HG03558 (cell line): ENCODE results near the gene SPTLC2.
"Not testable (repeated sequence)": the region's sequence is repeated elsewhere in the genome, so short reads cannot be mapped to it uniquely, and the experiment has no call there.

Experiments
- ATAC-seq: cut with Tn5 transposase; IDR thresholded peaks from one replicate; pipeline ENCODE4 v1.9.1; 2021; ENCODE audit warnings: moderate number of reproducible peaks; ENCODE audit not compliant: unreplicated experiment; ENCODE audit errors: extremely low read depth

The SPTLC2 gene, protein sequence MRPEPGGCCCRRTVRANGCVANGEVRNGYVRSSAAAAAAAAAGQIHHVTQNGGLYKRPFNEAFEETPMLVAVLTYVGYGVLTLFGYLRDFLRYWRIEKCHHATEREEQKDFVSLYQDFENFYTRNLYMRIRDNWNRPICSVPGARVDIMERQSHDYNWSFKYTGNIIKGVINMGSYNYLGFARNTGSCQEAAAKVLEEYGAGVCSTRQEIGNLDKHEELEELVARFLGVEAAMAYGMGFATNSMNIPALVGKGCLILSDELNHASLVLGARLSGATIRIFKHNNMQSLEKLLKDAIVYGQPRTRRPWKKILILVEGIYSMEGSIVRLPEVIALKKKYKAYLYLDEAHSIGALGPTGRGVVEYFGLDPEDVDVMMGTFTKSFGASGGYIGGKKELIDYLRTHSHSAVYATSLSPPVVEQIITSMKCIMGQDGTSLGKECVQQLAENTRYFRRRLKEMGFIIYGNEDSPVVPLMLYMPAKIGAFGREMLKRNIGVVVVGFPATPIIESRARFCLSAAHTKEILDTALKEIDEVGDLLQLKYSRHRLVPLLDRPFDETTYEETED

GRCh38 chr14:77616454-77617229 lies at the start of gene SPTLC2:
Gene SPTLC2, minus strand, starts transcription at chr14:77616637. Its CDS starts 58 bp downstream, at chr14:77616579.
- ATAC-seq, result peak; percentile 89

GRCh38 chr14:77663293-77663692 lies 46.9 kb upstream of the SPTLC2 start:
- no peak for ATAC-seq

DNA sequence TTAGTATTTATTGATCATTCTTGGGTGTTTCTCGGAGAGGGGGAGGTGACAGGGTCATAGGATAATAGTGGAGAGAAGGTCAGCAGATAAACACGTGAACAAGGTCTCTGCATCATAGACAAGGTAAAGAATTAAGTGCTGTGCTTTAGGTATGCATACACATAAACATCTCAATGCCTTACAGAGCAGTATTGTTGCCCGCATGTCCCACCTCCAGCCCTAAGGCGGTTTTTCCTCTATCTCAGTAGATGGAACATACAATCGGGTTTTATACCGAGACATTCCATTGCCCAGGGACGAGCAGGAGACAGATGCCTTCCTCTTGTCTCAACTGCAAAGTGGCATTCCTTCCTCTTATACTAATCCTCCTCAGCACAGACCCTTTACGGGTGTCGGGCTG lies 45.1 kb upstream of the SPTLC2 start:
- not testable (repeated sequence) for ATAC-seq

DNA sequence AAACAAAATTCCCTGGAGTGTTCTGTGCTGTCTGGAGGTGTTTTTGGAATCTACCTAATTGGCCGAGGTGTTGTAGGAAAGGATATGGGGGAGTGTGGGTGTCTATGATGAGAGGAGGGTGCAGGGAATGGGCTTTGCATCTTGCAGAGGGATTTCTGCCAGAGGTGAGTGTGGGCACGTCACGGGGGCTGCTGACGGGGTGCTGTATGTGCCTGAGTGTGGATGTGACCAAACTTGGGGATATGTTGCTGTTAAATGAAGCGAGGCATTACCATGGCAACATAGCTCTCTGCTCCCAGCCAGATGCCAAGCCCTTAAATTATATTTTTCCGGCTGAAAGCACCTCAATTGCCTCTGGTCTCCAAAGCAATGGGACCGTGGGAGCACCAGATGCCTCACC lies 44.3 kb upstream of the SPTLC2 start:
- ATAC-seq, result no peak

DNA sequence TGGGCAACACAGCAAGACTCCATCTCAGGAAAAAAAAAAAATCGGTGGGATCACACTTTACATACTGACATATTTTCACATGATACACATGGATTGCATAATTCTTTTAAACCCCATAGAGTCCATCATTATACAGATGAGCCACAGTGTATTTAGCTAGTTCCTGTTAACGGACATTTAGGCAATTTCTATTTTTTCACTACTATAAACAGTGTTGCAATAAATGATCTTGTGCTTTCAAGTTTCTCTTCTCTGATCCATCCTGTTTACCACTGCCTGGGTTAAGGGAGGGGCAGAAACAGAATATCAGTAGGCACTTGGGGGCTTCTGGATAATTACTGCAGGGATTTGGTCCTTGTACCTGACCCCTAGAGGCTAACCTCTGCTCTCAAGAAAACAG lies 43.4 kb upstream of the SPTLC2 start:
- no peak for ATAC-seq

GRCh38 chr14:77657280-77657679 lies 40.8 kb upstream of the SPTLC2 start:
- no peak for ATAC-seq

DNA sequence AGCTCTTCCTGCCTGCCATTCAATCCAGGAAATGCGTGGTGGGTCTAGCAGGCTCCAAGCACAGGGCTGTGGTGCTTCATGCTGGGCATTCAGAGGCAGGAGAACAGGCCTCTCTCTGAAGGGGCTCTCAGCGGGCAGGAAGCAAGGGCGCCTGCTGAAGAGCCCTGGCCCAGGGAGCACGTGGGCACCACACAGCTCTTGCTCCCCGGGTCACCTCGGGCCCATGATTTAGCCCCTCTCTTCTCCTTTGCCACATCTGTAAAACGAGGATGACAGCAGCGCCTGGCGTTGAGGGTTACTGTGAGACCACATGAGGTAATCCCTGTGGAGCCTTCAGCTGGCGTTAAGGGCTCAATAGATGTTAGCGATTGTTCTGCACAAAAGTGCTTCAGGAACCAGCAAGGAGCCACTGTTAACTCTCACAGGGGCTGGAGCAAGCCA lies 37.6 kb upstream of the SPTLC2 start:
- ATAC-seq, result no peak

GRCh38 chr14:77649326-77649725 lies 32.9 kb upstream of the SPTLC2 start:
- no peak for ATAC-seq

DNA sequence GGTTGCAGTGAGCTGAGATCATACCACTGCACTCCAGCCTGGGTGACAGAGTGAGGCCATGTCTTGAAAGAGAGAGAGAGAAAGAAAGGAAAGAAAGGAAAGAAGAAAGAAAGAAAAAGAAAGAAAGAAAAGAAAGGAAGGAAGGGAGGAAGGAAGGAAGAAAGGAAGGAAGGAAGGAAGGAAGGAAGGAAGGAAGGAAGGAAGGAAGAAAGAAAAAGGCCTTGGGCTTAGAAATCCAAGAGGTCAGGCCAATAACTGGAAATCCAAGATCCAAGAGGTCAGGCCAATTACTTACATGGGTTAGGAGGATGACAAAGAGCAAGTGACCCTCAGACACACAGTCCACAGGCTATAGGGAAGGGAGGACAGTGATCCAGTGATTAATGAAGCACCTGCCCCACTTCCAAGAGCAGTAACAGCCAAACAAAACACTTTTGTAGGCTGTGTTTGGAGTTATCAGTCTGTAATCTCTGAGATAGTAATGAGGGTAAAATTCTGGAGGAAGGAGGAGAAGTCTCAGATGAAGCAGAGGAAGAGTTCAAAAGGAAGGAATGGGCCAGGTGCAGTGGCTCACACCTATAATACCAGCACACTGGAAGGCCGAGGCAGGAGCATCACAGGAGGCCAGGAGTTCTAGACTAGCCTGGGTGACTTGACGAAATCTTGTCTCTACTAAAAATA lies 32.2 kb upstream of the SPTLC2 start:
- no peak for ATAC-seq

- ATAC-seq, result no peak
Observed at GRCh38 chr14:77647853-77648252, 31.4 kb upstream of the SPTLC2 start.

- no peak for ATAC-seq
Observed at GRCh38 chr14:77646907-77647306, 30.5 kb upstream of the SPTLC2 start.

- no peak for ATAC-seq
Observed at GRCh38 chr14:77645520-77646230, 29.2 kb upstream of the SPTLC2 start.

DNA sequence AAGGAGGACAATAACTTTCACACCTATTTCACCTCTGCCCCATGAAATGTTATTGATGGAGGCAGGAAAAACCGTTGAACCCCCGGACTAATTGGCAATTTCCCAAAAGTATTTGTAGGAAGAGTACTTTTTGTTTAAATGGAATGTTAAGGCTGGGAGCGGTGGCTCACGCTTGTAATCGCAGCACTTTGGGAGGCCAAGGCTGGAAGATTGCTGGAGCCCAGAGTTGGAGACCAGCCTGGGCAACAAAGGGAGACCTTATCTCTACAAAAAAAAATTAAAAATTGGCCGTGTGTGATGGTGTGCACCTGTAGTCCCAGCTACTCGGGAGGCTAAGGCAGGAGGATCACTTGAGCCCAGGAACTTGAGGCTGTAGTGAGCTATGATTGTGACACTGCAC lies 26.0 kb upstream of the SPTLC2 start:
- no peak for ATAC-seq

DNA sequence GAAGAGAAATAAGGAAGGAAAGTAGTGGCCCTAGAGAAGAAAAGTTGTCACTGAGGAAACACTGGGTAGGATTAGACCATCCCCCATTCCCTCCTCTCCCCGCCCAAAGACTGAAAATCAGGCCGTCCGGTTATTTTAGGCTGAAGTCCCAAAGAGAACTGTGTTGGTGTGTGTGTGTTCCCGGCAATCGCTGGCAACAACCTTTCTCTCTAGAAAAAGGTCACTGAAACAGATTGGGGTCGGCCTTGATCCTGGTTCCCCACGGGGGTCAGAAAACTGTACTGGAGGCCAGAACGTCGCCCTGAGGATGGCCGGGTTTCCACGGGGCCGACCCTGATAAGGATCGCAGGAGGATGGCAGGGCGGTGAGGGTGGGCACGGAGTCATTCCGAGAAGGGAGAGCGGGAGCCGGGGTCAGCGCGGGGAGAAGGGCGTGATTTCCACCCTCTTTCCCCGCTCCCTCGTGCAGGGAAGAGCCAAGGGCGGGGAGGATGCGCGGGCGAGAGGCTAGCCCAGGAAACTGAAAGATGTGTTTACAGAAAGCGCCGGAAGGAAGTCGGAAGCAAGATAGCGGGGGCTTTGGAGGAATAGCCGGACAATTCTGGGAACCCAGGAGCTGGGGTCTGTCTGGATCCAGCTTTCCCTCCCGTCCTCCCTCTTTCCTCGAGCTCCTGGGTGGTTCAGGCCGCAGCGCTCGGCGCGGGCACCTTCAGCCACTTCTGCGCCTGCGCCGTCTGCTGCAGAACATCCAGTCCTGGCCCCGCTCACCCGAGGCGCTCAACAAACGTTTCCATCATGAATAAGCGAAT lies 25.3 kb upstream of the SPTLC2 start:
- ATAC-seq, result no peak

GRCh38 chr14:77640756-77641533 lies 24.5 kb upstream of the SPTLC2 start:
- no peak for ATAC-seq

- ATAC-seq, result no peak
Observed at GRCh38 chr14:77638771-77639171, 22.3 kb upstream of the SPTLC2 start.

DNA sequence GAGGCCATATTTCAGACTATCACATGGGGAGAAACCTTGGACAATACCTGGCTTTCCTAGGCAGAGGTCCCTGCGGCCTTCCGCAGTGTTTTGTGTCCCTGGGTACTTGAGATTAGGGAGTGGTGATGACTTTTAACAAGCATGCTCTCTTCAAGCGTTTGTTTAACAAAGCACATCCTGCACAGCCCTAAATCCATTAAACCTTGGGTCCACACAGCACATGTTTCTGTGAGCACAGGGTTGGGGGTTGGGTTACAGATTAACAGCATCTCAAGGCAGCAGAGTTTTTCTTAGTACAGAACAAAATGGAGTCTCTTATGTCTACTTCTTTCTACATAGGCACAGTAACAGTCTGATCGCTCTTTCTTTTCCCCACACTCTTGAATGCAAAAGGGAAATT lies 19.4 kb upstream of the SPTLC2 start:
- ATAC-seq, result not testable (repeated sequence)

DNA sequence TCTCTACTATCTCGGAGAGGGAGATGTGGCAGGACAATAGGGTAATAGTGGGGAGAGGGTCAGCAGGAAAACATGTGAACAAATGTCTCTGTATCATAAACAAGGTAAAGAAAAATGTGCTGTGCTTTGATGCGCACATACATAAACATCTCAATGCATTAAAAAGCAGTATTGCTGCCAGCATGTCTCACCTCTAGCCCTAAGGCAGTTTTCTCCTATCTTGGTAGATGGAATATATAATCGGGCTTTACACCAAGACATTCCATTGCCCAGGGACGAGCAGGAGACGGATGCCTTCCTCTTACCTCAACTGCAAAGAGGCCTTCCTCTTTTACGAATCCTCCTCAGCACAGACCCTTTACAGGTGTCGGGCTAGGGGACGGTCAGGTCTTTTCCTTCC lies 19.0 kb upstream of the SPTLC2 start:
- ATAC-seq, result not testable (repeated sequence)
